Epithelial cell of proximal tubule (primary cell): Measurements from ENCODE around the gene PARS2. TPM values are rescaled to one million over a fixed set of nuclear protein-coding genes. Genes with fewer than 3 reads are reported as not detected.

ENCODE experiments used
- DNase-seq: peaks from one replicate; pipeline ENCODE4 v3.0.0-alpha.2; 2011; ENCODE audit warnings: low read depth
- H3K4me3 ChIP-seq: 2 replicates; pipeline ENCODE4 v1.5.1; 2011; ENCODE audit warnings: low read depth, mild to moderate bottlenecking, low read length
- total RNA-seq: library from RNA; depleted of rRNA; stranded (reverse); fragments of >200 nt; gene quantifications from 2 replicates; pipeline ENCODE4 v1.2.3, GENCODE V29; 2015
- TF ChIP-seq, protein P1 (sequence below): conservative IDR thresholded peaks from 2 replicates; pipeline ENCODE4 v1.5.1; 2012; ENCODE audit warnings: low read depth, mild to moderate bottlenecking, low read length

PARS2 gene
- total RNA-seq = 5.1 and 5.4 TPM in 2 replicates

DNA sequence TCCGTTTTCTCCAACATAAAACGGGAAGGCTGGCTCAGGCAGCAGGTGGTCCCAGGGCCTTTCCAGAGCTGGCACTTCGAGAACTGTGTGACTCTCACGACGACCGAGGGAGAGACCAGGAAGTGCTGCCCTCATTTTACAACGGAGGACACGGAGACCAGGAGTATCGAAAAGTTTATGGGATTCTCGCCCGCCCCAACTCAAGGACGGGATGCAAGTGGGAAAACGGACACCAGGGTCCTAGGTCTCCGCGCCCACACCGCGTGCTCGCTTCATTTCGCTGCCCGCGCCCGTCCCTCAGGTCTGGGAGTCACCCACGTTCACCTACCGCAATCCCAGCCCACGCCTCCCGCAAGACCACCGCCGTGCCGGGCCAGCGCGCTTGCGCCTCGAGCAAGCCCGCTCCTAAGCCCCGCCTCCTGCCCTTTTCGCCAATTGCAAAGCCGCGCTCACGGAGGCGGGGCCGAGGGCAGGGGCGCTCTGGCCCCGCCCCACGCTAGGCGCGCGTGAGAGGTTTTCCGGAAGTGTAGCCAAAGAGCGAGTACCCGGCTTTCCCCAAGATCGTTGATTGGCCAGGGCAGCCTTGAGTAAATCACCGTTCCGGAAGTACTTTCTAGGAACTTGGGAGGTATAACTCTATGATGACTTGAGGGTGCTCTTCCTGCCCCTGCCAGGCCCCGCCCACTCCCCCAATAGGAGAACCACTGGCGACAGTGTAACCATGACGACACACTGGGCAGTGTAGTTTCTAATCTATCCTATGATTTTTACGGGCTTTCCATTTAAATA is at the start of gene PARS2:
TSS of gene PARS2 (minus strand) at position 391 of the 789 bp plus-strand sequence. CDS start 5,362 bp downstream, outside the sequence.
- TF ChIP-seq, protein P1, sequence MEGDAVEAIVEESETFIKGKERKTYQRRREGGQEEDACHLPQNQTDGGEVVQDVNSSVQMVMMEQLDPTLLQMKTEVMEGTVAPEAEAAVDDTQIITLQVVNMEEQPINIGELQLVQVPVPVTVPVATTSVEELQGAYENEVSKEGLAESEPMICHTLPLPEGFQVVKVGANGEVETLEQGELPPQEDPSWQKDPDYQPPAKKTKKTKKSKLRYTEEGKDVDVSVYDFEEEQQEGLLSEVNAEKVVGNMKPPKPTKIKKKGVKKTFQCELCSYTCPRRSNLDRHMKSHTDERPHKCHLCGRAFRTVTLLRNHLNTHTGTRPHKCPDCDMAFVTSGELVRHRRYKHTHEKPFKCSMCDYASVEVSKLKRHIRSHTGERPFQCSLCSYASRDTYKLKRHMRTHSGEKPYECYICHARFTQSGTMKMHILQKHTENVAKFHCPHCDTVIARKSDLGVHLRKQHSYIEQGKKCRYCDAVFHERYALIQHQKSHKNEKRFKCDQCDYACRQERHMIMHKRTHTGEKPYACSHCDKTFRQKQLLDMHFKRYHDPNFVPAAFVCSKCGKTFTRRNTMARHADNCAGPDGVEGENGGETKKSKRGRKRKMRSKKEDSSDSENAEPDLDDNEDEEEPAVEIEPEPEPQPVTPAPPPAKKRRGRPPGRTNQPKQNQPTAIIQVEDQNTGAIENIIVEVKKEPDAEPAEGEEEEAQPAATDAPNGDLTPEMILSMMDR = no peak
- H3K4me3 ChIP-seq = peak within 1 kb of the TSS; percentile 99
- DNase-seq = peak; percentile 98

DNA sequence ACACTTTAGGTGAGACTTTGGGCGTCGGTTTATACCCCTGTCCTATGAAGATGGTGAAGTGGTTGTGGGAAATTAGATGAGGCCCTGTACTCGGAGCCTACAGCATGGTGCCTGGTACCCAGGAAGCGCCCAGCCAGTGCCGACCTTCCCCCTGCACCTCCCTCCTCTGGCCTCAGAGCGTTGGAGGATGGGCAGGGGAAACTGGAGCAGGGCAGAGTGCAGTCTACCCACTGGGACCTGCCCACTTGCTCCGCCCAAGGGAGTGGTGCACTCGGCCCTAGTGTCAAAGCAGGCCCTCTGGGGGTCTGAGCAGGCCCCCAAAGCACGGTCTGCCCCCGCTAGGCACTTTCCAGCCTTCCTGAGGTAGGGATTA is 49.8 kb upstream of the PARS2 start:
- DNase-seq = no peak
- TF ChIP-seq, protein P1 = no peak
- no peak overlapping the region for H3K4me3 ChIP-seq

DNA sequence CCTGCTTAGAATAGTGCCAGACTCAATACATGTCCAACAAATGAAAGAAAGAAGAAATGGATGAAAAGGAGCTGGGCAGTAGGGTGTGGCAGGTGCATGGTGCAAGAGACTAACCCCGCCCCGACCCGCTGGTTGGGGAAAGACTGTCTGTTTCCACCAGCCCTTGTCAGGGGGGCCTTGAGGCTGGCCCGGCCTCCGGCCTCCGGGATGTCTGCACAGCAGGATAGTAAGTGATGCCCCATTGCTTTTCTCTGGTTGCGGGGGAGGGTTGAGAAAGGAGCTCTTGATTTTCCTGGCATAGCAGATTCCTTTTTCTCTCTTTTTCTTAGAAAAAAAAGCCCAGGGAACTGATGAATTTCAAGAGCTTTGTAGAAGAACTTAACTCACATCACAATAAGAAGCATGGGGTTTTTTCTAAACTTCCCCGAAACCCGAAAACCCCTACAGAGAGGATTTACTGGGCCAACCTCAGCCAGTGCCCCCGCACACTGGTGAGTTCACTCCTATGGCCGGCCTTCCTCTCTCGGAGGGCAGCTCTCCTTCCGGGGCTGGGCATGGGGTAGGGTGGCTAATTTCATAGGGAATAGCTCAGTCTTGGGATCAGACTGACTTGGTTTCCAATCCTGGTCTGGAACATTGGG is 49.3 kb upstream of the PARS2 start:
- TF ChIP-seq, protein P1 = no peak
- H3K4me3 ChIP-seq = no peak overlapping the region
- no peak for DNase-seq

DNA sequence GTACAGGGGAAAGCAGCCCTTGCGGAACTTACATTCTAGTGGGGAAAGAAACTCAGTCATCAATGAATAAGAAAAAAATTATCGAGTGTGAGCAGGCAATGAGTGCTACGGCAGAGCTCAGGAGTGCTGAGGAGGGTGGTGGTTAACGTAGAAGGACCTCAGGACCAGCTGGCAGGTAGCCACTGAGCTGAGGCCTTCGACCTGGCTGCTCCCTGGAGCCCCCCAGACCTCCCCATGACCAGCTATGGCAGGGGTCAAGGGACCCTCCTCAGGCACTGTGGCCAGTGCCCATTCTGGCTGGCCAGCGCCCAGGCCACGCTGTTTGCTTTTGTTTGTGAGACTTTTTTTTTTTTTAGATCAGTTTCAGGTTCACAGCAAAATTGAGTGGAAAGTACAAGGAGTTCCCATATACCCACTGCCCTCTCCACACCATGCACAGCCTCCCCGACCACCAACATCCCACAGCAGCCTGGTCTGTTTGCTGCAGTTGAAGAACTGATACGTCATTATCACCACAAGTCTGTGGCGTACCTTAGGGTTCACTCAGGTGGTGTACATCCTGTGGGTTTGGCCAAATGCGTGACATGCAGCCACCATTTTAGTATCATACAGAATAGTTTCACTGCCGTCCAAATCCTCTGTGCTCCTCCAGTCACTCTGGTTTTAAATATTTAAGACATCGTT is 48.6 kb upstream of the PARS2 start:
- no peak overlapping the region for H3K4me3 ChIP-seq
- TF ChIP-seq, protein P1 = no peak
- no peak for DNase-seq

DNA sequence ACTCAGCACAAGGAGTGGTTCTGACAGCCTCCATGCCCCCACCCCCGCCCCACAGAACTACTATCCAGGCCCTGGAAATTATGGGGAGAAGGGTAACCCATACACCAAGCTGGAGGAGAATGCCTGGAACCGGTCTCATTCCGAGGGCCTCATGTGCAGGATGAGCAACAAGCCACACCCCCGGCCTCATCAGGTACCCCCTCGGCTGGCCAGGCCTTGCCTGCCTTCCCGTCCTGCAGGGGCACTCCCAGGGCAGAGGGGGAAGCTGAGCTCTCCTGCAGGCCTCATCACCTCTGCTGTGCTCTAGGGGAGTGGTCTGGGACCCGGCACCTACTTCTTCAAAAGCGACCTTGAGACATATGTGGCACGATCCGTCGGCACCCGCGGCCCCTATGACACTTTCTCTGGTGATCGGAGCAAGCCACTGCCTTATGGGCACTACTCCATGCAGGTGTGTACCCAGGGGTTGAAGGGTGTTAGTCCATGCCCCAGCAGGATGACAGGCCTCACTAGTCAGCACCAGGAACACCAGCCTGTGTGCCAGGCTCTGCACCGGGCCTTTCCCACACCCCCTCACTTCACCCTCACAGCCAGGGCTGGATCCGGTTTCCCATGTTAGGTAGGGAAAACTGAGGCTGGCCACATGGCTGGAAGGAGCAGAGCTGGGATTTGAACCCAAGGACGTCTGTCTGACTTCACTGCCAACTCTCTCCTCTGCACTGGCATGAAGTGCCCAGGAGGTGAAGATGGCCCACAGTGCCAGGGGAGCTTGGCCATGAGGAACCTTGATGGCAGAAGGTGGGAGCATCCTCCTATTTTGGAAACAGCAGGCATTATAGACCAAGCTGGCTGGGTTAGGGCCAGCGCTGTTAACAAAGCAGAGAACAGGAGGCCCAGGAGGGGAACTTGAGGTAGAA is 47.7 kb upstream of the PARS2 start:
- TF ChIP-seq, protein P1 = no peak

DNA sequence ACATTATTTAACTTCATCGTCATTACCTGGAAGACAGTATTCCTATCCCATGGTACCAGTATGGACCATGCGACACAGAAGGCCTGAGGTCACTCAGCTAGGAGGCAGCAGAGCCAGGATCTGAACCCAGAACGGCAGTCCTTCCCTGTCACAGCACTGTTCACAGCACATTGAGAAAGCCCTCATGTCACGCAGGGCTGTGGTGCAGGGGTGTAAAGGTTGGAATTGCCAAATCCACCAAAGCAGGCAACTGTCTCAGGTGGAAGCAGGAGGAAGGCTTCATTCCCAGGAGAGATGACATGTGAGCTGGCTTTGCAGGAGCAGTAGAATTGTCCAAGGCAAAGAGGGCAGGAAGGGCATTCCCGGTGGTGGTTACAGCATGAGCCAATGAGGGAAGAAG is 46.7 kb upstream of the PARS2 start:
- TF ChIP-seq, protein P1 = no peak
- H3K4me3 ChIP-seq = no peak overlapping the region

More for the DNA sequence above, 47.7 kb upstream of the PARS2 start:
- DNase-seq = no peak
- H3K4me3 ChIP-seq = no peak overlapping the region

More for the DNA sequence above, 46.7 kb upstream of the PARS2 start:
- DNase-seq = no peak
